CD8-positive, alpha-beta memory T cell (primary cell): ENCODE results near the gene LIPC. TPM values are rescaled to one million over a fixed set of nuclear protein-coding genes. Genes with fewer than 3 reads are reported as not detected.

Source experiments
- CTCF ChIA-PET: fragments of 350-600 bp; sonication (Branson Sonifier 250); formaldehyde crosslinking; loops from one replicate; lab custom pipeline; 2021; ENCODE audit warnings: antibody characterized with exemption; lab: Charles Lee
- POLR2A ChIA-PET: fragments of 350-600 bp; sonication (Branson Sonifier 250); formaldehyde crosslinking; loops from one replicate; lab custom pipeline; 2021; ENCODE audit warnings: antibody characterized with exemption; lab: Charles Lee
- DNase-seq, 5 donors: peaks; one replicate each; pipeline versions ENCODE4 v3.0.0 to v3.0.0-alpha.2; 2020 to 2022; ENCODE audit warnings: mixed read lengths in 1 of 5
- H3K27ac ChIP-seq: one replicate; pipeline ENCODE4 v1.7.0; 2013; ENCODE audit warnings: low read depth, mild to moderate bottlenecking, low read length, moderate library complexity
- H3K27me3 ChIP-seq: 2 replicates; pipeline ENCODE4 v1.7.0; 2013; ENCODE audit warnings: low read length, mild to moderate bottlenecking; ENCODE audit not compliant: insufficient read depth, poor library complexity, severe bottlenecking
- H3K36me3 ChIP-seq: 2 replicates; pipeline ENCODE4 v1.7.0; 2013; ENCODE audit warnings: mild to moderate bottlenecking, low read length, moderate library complexity; ENCODE audit not compliant: insufficient read depth
- H3K4me1 ChIP-seq: 2 replicates; pipeline ENCODE4 v1.7.0; 2013; ENCODE audit warnings: mild to moderate bottlenecking, low read length, moderate library complexity; ENCODE audit not compliant: insufficient read depth
- H3K4me3 ChIP-seq: 2 replicates; pipeline ENCODE4 v1.7.0; 2013; ENCODE audit warnings: mild to moderate bottlenecking, low read length
- H3K9me3 ChIP-seq: 2 replicates; pipeline ENCODE4 v1.7.0; 2013; ENCODE audit warnings: mild to moderate bottlenecking, low read length
- H3K27ac Mint-ChIP-seq, 8 donors: one replicate each; pipeline ENCODE4 v1.8.0; 2020 to 2021; ENCODE audit warnings: mixed read lengths in 8 of 8, mild to moderate bottlenecking in 6 of 8, inconsistent platforms in 3 of 8, moderate library complexity in 3 of 8
- H3K27me3 Mint-ChIP-seq, 2 donors: one replicate each; pipeline ENCODE4 v1.8.0; 2020 to 2021; ENCODE audit warnings: mixed read lengths in 2 of 2, mild to moderate bottlenecking in 1 of 2, moderate library complexity in 1 of 2
- H3K36me3 Mint-ChIP-seq, 3 donors: one replicate each; pipeline ENCODE4 v1.8.0; 2020 to 2021; ENCODE audit warnings: mixed read lengths in 3 of 3, inconsistent platforms in 1 of 3, mild to moderate bottlenecking in 1 of 3
- H3K4me1 Mint-ChIP-seq, 3 donors: one replicate each; pipeline ENCODE4 v1.8.0; 2020 to 2021; ENCODE audit warnings: mixed read lengths in 3 of 3, inconsistent platforms in 1 of 3, mild to moderate bottlenecking in 1 of 3
- H3K4me3 Mint-ChIP-seq, 7 donors: one replicate each; pipeline ENCODE4 v1.8.0; 2020 to 2021; ENCODE audit warnings: mixed read lengths in 7 of 7, mild to moderate bottlenecking in 6 of 7, moderate library complexity in 4 of 7, inconsistent platforms in 2 of 7
- H3K9me3 Mint-ChIP-seq, 5 donors: one replicate each; pipeline ENCODE4 v1.8.0; 2020 to 2022; ENCODE audit warnings: mixed read lengths in 5 of 5, mild to moderate bottlenecking in 3 of 5, moderate library complexity in 2 of 5, inconsistent platforms in 1 of 5
- polyA plus RNA-seq: library from polyadenylated mRNA; unstranded; fragments of 300-500 nt; fragmentation: Illumina TruSeq; gene quantifications from one replicate; pipeline ENCODE4 v1.2.3, GENCODE V29; 2021
- total RNA-seq, 2 experiments: library from RNA; stranded (reverse); gene quantifications; one replicate each; pipeline ENCODE4 v1.2.3, GENCODE V29; 2021

The LIPC gene
- total and polyA plus RNA-seq, 3 experiments from 2014 or later: 0.28 to 1.5 (median 0.47) TPM

DNA sequence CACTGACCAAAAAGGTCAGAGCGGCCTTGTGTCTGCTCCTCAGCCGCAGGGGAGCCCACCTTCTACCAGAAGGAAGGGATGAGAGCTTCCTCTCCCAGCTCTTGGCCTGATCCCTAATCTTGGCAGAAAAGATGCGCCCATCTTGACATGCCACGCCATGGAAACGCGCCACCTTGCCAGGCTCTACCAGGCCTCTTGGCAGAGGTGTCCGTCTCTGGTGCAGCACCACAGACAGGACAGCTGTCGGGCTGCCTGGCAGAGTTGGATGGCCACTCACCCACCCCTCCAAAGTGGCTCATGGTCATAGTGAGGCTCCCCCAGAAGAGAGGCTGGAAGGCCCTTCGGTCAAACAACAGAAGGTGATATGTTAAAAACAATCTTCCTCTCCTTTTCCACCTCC lies 105.2 kb downstream of the LIPC start:
- no peaks in the 10 kb centered on the region for H3K4me1 Mint-ChIP-seq
- no peaks in the 10 kb centered on the region for H3K9me3 Mint-ChIP-seq
- H3K27ac ChIP-seq: no peak overlapping the region
- DNase-seq: no peak
- H3K27me3 Mint-ChIP-seq: peaks cover 0 to 2% of the 10 kb centered on the region in 2 donors
- H3K27me3 ChIP-seq: no peaks in the 10 kb centered on the region
- no peak overlapping the region for H3K4me3 Mint-ChIP-seq
- no peaks in the 10 kb centered on the region for H3K36me3 ChIP-seq
- no peak overlapping the region for H3K4me3 ChIP-seq
- no peaks in the 10 kb centered on the region for H3K9me3 ChIP-seq
- ChIA-PET POLR2A (no interaction called here), CTCF (interaction anchor here (1.1 kb wide), 1 partner anchor 9 kb away, joined by 3 read pairs; no protein-coding TSS in a partner anchor)
- H3K36me3 Mint-ChIP-seq: peaks cover 0 to 18% (median 0%) of the 10 kb centered on the region in 3 donors
- peak overlapping the region in 1 of 8 donors; percentile 20 for H3K27ac Mint-ChIP-seq
- H3K4me1 ChIP-seq: no peaks in the 10 kb centered on the region

DNA sequence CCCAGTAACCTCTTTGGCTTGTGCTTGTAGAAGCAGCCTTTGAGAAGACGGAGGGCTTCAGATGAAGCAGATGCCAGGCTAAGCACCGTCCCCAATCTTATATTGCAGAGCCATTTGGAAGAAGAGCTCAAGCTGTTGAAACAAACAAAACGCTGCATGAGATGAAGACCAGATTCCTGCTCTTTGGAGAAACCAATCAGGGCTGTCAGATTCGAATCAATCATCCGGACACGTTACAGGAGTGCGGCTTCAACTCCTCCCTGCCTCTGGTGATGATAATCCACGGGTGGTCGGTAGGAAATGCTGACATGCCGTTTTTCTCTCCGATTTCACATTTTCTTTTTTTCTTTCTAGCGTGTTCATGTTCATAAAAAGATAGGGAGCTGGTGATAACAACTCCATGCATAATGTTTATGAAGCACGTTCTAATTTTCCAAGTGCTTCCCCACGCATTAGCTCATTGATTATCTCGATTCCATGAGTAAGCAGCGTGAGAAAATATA lies 106.5 kb downstream of the LIPC start:
- H3K4me3 Mint-ChIP-seq: no peak overlapping the region
- CTCF ChIA-PET: no interaction called here
- H3K9me3 ChIP-seq: no peaks in the 10 kb centered on the region
- H3K27ac Mint-ChIP-seq: no peak overlapping the region
- no peak for DNase-seq
- H3K4me1 Mint-ChIP-seq: peaks cover 0 to 3% (median 0%) of the 10 kb centered on the region in 3 donors
- no peaks in the 10 kb centered on the region for H3K4me1 ChIP-seq
- no peaks in the 10 kb centered on the region for H3K36me3 ChIP-seq
- POLR2A ChIA-PET: no interaction called here
- no peaks in the 10 kb centered on the region for H3K9me3 Mint-ChIP-seq
- peaks cover 0 to 18% (median 0%) of the 10 kb centered on the region in 3 donors for H3K36me3 Mint-ChIP-seq
- H3K27me3 Mint-ChIP-seq: peaks cover 0 to 2% of the 10 kb centered on the region in 2 donors
- H3K4me3 ChIP-seq: no peak overlapping the region
- no peak overlapping the region for H3K27ac ChIP-seq
- H3K27me3 ChIP-seq: no peaks in the 10 kb centered on the region

DNA sequence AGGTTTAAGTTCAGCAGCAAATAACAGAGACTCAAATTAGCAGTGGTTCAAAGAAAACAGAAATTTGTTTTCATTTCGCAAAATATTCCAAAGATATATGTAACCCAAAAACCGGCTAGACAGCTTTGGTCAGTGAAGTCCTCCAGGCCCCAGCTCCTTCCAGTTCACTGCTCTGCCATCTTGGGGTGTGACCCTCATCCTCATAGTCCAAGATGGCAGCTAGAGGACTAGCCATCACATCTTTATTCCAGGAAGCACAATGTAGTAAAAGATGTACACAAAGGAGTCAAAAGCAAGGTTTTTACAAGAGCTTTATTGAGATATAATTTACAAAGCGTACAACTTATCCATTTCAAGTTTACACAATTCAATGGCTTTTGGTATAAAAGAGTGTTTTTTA lies 107.1 kb downstream of the LIPC start:
- Histone ChIP-seq H3K36me3 (no peaks in the 10 kb centered on the region), H3K27me3 (no peaks in the 10 kb centered on the region), H3K4me1 (no peaks in the 10 kb centered on the region), H3K27ac (no peak overlapping the region), H3K9me3 (no peaks in the 10 kb centered on the region), H3K4me3 (no peak overlapping the region)
- ChIA-PET POLR2A (no interaction called here), CTCF (no interaction called here)
- no peaks in the 10 kb centered on the region for H3K9me3 Mint-ChIP-seq
- H3K27me3 Mint-ChIP-seq: peaks cover 0 to 2% of the 10 kb centered on the region in 2 donors
- peaks cover 0 to 18% (median 0%) of the 10 kb centered on the region in 3 donors for H3K36me3 Mint-ChIP-seq
- peaks cover 0 to 3% (median 0%) of the 10 kb centered on the region in 3 donors for H3K4me1 Mint-ChIP-seq
- no peak for DNase-seq
- no peak overlapping the region for H3K4me3 Mint-ChIP-seq
- H3K27ac Mint-ChIP-seq: no peak overlapping the region

DNA sequence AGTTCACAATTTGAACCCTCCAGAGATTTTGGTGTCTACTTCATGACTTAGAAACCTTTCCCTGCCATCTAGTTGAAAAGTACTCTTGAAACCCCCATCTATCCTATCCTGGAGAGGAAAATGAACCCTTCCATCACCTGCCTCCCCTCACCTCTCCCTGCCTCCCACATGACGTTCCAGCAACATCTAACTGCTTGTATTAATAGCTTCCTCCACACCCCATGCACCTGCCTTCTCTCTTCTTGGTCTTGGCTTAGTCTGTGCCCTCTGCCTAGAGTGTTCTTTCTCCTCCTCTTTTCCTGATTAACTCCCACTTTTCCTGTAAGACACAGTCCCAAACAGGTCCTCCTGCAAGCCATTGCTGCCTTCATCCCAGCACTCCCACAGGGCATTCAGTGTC lies 107.8 kb downstream of the LIPC start:
- Mint-ChIP-seq H3K4me3 (no peak overlapping the region), H3K27ac (peak overlapping the region in 2 of 8 donors; percentile 41 to 51), H3K4me1 (peaks cover 0 to 3% (median 1%) of the 10 kb centered on the region in 3 donors), H3K27me3 (peaks cover 0 to 2% of the 10 kb centered on the region in 2 donors), H3K36me3 (peaks cover 0 to 18% (median 0%) of the 10 kb centered on the region in 3 donors), H3K9me3 (no peaks in the 10 kb centered on the region)
- peaks cover under 1% of the 10 kb centered on the region for H3K4me1 ChIP-seq
- DNase-seq: no peak
- H3K27me3 ChIP-seq: no peaks in the 10 kb centered on the region
- H3K9me3 ChIP-seq: no peaks in the 10 kb centered on the region
- ChIA-PET CTCF (no interaction called here), POLR2A (no interaction called here)
- no peaks in the 10 kb centered on the region for H3K36me3 ChIP-seq
- no peak overlapping the region for H3K27ac ChIP-seq
- H3K4me3 ChIP-seq: no peak overlapping the region

DNA sequence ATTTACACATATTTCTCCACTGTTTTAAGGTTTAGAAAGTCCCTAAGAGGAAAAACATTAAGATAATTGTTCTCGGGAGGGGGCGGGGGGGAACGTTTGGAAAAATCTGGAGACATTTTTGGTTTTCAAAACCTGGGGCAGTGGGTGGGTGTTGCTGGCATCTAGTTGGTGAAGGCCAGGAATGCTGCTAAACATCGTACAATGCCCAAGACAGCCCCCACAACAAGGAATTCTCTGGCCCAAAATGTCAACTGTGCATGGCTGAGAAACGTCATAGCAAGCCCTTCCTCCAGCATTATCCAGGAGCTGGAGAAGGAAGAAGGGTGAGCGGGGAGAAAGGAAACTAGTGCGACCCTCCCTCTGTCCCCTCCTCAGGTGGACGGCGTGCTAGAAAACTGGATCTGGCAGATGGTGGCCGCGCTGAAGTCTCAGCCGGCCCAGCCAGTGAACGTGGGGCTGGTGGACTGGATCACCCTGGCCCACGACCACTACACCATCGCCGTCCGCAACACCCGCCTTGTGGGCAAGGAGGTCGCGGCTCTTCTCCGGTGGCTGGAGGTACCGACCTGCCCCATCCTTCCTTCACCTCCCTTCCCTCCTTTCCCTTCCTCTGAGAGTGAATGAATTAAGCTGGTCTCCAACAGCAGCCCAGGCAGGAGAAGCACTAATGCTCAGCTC lies 109.8 kb downstream of the LIPC start:
- ChIA-PET CTCF (no interaction called here), POLR2A (no interaction called here)
- Mint-ChIP-seq H3K4me3 (no peak overlapping the region), H3K27me3 (no peaks in the 10 kb centered on the region), H3K27ac (peak overlapping the region in 2 of 8 donors; percentile 44 to 89), H3K36me3 (peaks cover 0 to 13% (median 0%) of the 10 kb centered on the region in 3 donors), H3K4me1 (peaks cover 10 to 23% (median 21%) of the 10 kb centered on the region in 3 donors), H3K9me3 (no peaks in the 10 kb centered on the region)
- Histone ChIP-seq H3K4me3 (no peak overlapping the region), H3K9me3 (no peaks in the 10 kb centered on the region), H3K27ac (no peak overlapping the region), H3K27me3 (no peaks in the 10 kb centered on the region), H3K36me3 (no peaks in the 10 kb centered on the region), H3K4me1 (peaks cover 21% of the 10 kb centered on the region)
- no peak for DNase-seq

DNA sequence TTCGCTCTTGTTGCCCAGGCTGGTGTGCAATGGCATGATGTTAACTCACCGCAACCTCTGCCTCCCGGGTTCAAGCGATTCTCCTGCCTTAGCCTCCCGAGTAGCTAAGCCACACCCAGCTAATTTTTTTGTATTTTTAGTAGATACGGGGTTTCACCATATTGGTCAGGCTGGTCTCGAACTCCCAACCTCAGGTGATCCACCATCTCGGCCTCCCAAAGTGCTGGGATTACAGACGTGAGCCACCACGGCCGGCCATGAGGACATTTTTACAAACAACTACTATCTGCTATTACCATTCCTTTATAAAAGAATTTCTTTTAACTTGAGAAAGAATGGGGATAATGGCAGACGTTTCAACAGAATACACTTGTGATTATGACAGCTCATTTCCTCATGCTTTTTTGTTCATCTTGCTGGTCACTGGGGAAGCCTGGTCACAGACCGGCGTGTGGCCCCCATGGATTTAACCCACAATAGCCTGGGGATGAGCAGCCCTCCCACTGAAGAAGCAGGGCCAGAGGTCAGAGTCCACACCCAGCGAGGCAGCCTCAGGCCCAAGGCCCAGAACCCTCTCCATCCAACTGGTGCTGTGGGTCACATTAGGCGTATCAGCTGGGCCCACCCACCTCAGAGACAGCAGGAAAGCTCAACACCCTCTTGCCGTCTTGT lies 112.0 kb downstream of the LIPC start:
- no peak overlapping the region for H3K27ac Mint-ChIP-seq
- CTCF ChIA-PET: no interaction called here

DNA sequence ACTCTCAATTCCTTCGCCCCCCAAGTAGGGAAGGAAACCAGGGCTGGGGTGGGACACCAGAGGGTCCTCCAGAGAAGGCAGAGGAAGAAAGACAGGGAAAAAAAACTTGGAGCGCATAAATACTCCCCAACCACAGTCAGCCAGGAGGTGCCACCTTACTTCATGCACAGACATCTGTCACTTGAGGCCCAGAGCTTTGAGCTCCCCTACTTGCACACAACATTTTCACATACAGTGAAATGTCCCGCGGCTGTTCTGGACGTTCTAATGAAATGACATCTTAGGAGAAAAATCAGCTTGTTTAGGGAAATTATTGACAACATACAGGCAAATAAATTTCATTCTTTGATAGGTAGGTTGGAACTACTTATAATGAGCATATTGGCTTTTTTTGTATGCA lies 113.0 kb downstream of the LIPC start:
- Histone ChIP-seq H3K27me3 (no peaks in the 10 kb centered on the region), H3K27ac (peak overlapping the region; percentile 50), H3K9me3 (no peaks in the 10 kb centered on the region), H3K36me3 (no peaks in the 10 kb centered on the region), H3K4me1 (peaks cover 22% of the 10 kb centered on the region), H3K4me3 (no peak overlapping the region)
- H3K36me3 Mint-ChIP-seq: peaks cover 0 to 3% (median 0%) of the 10 kb centered on the region in 3 donors
- H3K27me3 Mint-ChIP-seq: no peaks in the 10 kb centered on the region
- ChIA-PET POLR2A (no interaction called here), CTCF (interaction anchor here (1.5 kb wide), 1 partner anchor 19 kb away, joined by 3 read pairs; no protein-coding TSS in a partner anchor)
- DNase-seq: no peak
- H3K9me3 Mint-ChIP-seq: no peaks in the 10 kb centered on the region
- peak overlapping the region in 4 of 8 donors; percentile 38 to 89 (median 84) for H3K27ac Mint-ChIP-seq
- peak overlapping the region in 1 of 7 donors; percentile 33 for H3K4me3 Mint-ChIP-seq
- H3K4me1 Mint-ChIP-seq: peaks cover 12 to 26% (median 23%) of the 10 kb centered on the region in 3 donors

More for the DNA sequence above, 112.0 kb downstream of the LIPC start:
- H3K27ac ChIP-seq: no peak overlapping the region
- Mint-ChIP-seq H3K36me3 (peaks cover 0 to 9% (median 0%) of the 10 kb centered on the region in 3 donors), H3K4me3 (peak overlapping the region in 1 of 7 donors; percentile 23), H3K4me1 (peaks cover 12 to 26% (median 23%) of the 10 kb centered on the region in 3 donors), H3K9me3 (no peaks in the 10 kb centered on the region), H3K27me3 (no peaks in the 10 kb centered on the region)
- H3K4me1 ChIP-seq: peaks cover 22% of the 10 kb centered on the region
- no peaks in the 10 kb centered on the region for H3K9me3 ChIP-seq
- POLR2A ChIA-PET: no interaction called here
- H3K4me3 ChIP-seq: no peak overlapping the region
- no peaks in the 10 kb centered on the region for H3K27me3 ChIP-seq
- H3K36me3 ChIP-seq: no peaks in the 10 kb centered on the region
- DNase-seq: no peak
